H1 (cell line): ENCODE results near the gene GRIK1. TPM values are rescaled to one million over a fixed set of nuclear protein-coding genes. Genes with fewer than 3 reads are reported as not detected.

ENCODE experiments used
- CTCF ChIA-PET: fragments of 300-600 bp; sonication (Branson Sonifier 250); formaldehyde crosslinking; loops from one replicate; lab custom pipeline; 2021; ENCODE audit not compliant: partially characterized antibody; lab: Charles Lee
- POLR2A ChIA-PET: fragments of 300-600 bp; sonication (Branson Sonifier 250); formaldehyde crosslinking; loops from one replicate; lab custom pipeline; 2021; ENCODE audit warnings: inconsistent platforms; ENCODE audit not compliant: partially characterized antibody; lab: Charles Lee
- DNase-seq, 2 experiments: peaks; one replicate each; pipeline versions ENCODE4 v3.0.0 to v3.0.0-alpha.2; 2010 to 2022; ENCODE audit warnings: low spot score in 2 of 2, low read depth in 1 of 2, mixed read lengths in 1 of 2
- FAIRE-seq: peaks from 2 replicates; lab custom pipeline; 2011; peaks lifted over from hg19 to GRCh38; lab: Jason Lieb, UNC
- H2AFZ ChIP-seq: 2 replicates; pipeline ENCODE4 v1.8.1; 2012; ENCODE audit warnings: low read length, inconsistent platforms
- H2AK5ac ChIP-seq: 2 replicates; pipeline ENCODE4 v1.6.1; 2013; ENCODE audit warnings: low read depth, low read length
- H2BK120ac ChIP-seq: replicated peaks from 2 replicates; pipeline ENCODE3; 2013; ENCODE audit warnings: low read depth, low read length, inconsistent platforms
- H2BK12ac ChIP-seq: 2 replicates; pipeline ENCODE4 v1.6.1; 2013; ENCODE audit warnings: low read depth, low read length
- H2BK15ac ChIP-seq: 2 replicates; pipeline ENCODE4 v1.6.1; 2013; ENCODE audit warnings: low read length
- H2BK20ac ChIP-seq: 2 replicates; pipeline ENCODE4 v1.6.1; 2013; ENCODE audit warnings: low read length
- H2BK5ac ChIP-seq: 2 replicates; pipeline ENCODE4 v1.6.1; 2013; ENCODE audit warnings: low read depth, low read length
- H3K14ac ChIP-seq: 2 replicates; pipeline ENCODE4 v1.6.1; 2013; ENCODE audit warnings: inconsistent platforms; ENCODE audit not compliant: insufficient read length
- H3K18ac ChIP-seq: 2 replicates; pipeline ENCODE4 v1.6.1; 2013; ENCODE audit warnings: low read length; ENCODE audit errors: extremely low read depth
- H3K23ac ChIP-seq: 2 replicates; pipeline ENCODE4 v1.6.1; 2013; ENCODE audit warnings: inconsistent platforms; ENCODE audit not compliant: insufficient read length
- H3K23me2 ChIP-seq: 2 replicates; pipeline ENCODE4 v1.6.1; 2013; ENCODE audit warnings: low read depth, low read length
- H3K27ac ChIP-seq: 2 replicates; pipeline ENCODE4 v1.6.1; 2011; ENCODE audit warnings: low read depth, low read length, inconsistent platforms
- H3K27me3 ChIP-seq, 4 experiments: replicated peaks in 1 of 4; 1 replicate in 1 of 4; 2 replicates in 3 of 4; pipeline versions ENCODE4 v1.6.1 to v1.8.1; 2011 to 2013; ENCODE audit warnings: low read length in 3 of 4, mild to moderate bottlenecking in 3 of 4, inconsistent platforms in 2 of 4, mixed read lengths in 2 of 4, moderate library complexity in 1 of 4; ENCODE audit not compliant: control insufficient read depth in 3 of 4, insufficient read depth in 3 of 4; ENCODE audit errors: extremely low read depth in 1 of 4
- H3K36me3 ChIP-seq, 4 experiments: 2 replicates each; pipeline versions ENCODE4 v1.6.1 to v1.8.1; 2011 to 2013; ENCODE audit warnings: mild to moderate bottlenecking in 4 of 4, low read length in 3 of 4, moderate library complexity in 2 of 4, control low read depth in 1 of 4, inconsistent platforms in 1 of 4; ENCODE audit not compliant: insufficient read depth in 4 of 4, control insufficient read depth in 2 of 4
- H3K4ac ChIP-seq: replicated peaks from 2 replicates; pipeline ENCODE3; 2013; ENCODE audit warnings: low read length, low read depth, mixed read lengths, inconsistent platforms; ENCODE audit not compliant: insufficient read length
- H3K4me1 ChIP-seq, 4 experiments: replicated peaks in 1 of 4; 1 replicate in 1 of 4; 2 replicates in 3 of 4; pipeline versions ENCODE4 v1.6.1 to v1.8.1; 2011 to 2013; ENCODE audit warnings: low read length in 3 of 4, inconsistent platforms in 2 of 4, mixed read lengths in 1 of 4; ENCODE audit not compliant: insufficient read depth in 4 of 4, control insufficient read depth in 3 of 4
- H3K4me2 ChIP-seq, 2 experiments: 2 replicates each; pipeline versions ENCODE4 v1.6.1 to v1.8.1; 2011 to 2013; ENCODE audit warnings: low read depth in 2 of 2, low read length in 2 of 2, control low read depth in 1 of 2, inconsistent platforms in 1 of 2, mild to moderate bottlenecking in 1 of 2; ENCODE audit not compliant: insufficient read depth in 1 of 2
- H3K4me3 ChIP-seq, 4 experiments: fragments of 200-600, 300-600 bp in 1 of 4; sonication (generic), shearing (Covaris generic), sonication (Bioruptor Twin) in 1 of 4; 2 replicates each; pipeline versions ENCODE4 v1.5.1 to v1.8.1; 2011 to 2016; ENCODE audit warnings: low read length in 4 of 4, low read depth in 3 of 4, control low read depth in 2 of 4, inconsistent platforms in 2 of 4, mild to moderate bottlenecking in 2 of 4, mixed read lengths in 1 of 4, moderate library complexity in 1 of 4; ENCODE audit not compliant: insufficient read depth in 2 of 4; ENCODE audit errors: extremely low read depth in 1 of 4
- H3K56ac ChIP-seq: replicated peaks from 2 replicates; pipeline ENCODE3; 2013; ENCODE audit warnings: low read depth, mild to moderate bottlenecking, mixed read lengths, low read length, inconsistent platforms; ENCODE audit not compliant: insufficient read length
- H3K79me1 ChIP-seq: 2 replicates; pipeline ENCODE4 v1.6.1; 2013; ENCODE audit warnings: low read depth, low read length, control low read depth
- H3K79me2 ChIP-seq, 2 experiments: 2 replicates each; pipeline versions ENCODE4 v1.6.1 to v1.8.1; 2012 to 2013; ENCODE audit warnings: low read length in 2 of 2, mild to moderate bottlenecking in 2 of 2, inconsistent platforms in 1 of 2; ENCODE audit not compliant: insufficient read depth in 2 of 2, control insufficient read depth in 1 of 2
- H3K9ac ChIP-seq, 4 experiments: replicated peaks in 1 of 4; 1 replicate in 1 of 4; 2 replicates in 3 of 4; pipeline versions ENCODE4 v1.6.1 to v1.8.1; 2011 to 2013; ENCODE audit warnings: low read depth in 3 of 4, low read length in 3 of 4, control low read depth in 2 of 4, mild to moderate bottlenecking in 2 of 4, moderate library complexity in 2 of 4, inconsistent platforms in 1 of 4; ENCODE audit errors: extremely low read depth in 1 of 4
- H3K9me3 ChIP-seq, 2 experiments: 2 replicates each; pipeline versions ENCODE4 v1.6.1 to v1.8.1; 2012 to 2013; ENCODE audit warnings: mild to moderate bottlenecking in 2 of 2, moderate library complexity in 2 of 2, control low read depth in 1 of 2, inconsistent platforms in 1 of 2, low read depth in 1 of 2, low read length in 1 of 2, mixed read lengths in 1 of 2; ENCODE audit not compliant: insufficient read depth in 2 of 2
- H4K20me1 ChIP-seq, 2 experiments: replicated peaks in 1 of 2; 2 replicates each; pipeline versions ENCODE3 to v1.8.1; 2011 to 2013; ENCODE audit warnings: inconsistent platforms in 2 of 2, low read length in 2 of 2, mild to moderate bottlenecking in 1 of 2; ENCODE audit not compliant: insufficient read depth in 2 of 2, control insufficient read depth in 1 of 2
- H4K5ac ChIP-seq: 2 replicates; pipeline ENCODE4 v1.6.1; 2013; ENCODE audit warnings: low read length, low read depth, mixed read lengths, inconsistent platforms; ENCODE audit not compliant: insufficient read length
- H4K8ac ChIP-seq: 2 replicates; pipeline ENCODE4 v1.8.0; 2013; ENCODE audit warnings: mild to moderate bottlenecking, moderate library complexity, low read length, inconsistent platforms; ENCODE audit not compliant: insufficient read depth; ENCODE audit errors: extremely low read depth
- H4K91ac ChIP-seq: replicated peaks from 2 replicates; pipeline ENCODE3; 2013; ENCODE audit warnings: low read length, mixed read lengths, inconsistent platforms; ENCODE audit not compliant: insufficient read length
- ASH2L ChIP-seq: fragments of 200-600, 300-600 bp; sonication (generic); IDR thresholded peaks from one replicate; pipeline ENCODE4 v1.7.1; 2017; ENCODE audit warnings: low read length
- CTBP2 ChIP-seq: IDR thresholded peaks from 2 replicates; pipeline ENCODE4 v1.7.0; 2011; ENCODE audit warnings: borderline replicate concordance, mild to moderate bottlenecking, moderate library complexity, mixed read lengths, low read length; ENCODE audit not compliant: insufficient read depth, insufficient read length
- JUND ChIP-seq: IDR thresholded peaks from 2 replicates; pipeline ENCODE4 v1.6.1; 2011; ENCODE audit warnings: mild to moderate bottlenecking, improper control_type of control experiment, low read length
- KDM5A ChIP-seq: fragments of 200-600 bp; IDR thresholded peaks from 2 replicates; pipeline ENCODE4 v1.7.1; 2012; ENCODE audit warnings: mild to moderate bottlenecking, low read length, inconsistent platforms, mixed read lengths
- RXRA ChIP-seq: IDR thresholded peaks from 2 replicates; pipeline ENCODE4 v1.6.1; 2011; ENCODE audit warnings: low read depth, mild to moderate bottlenecking, low read length, moderate library complexity; ENCODE audit not compliant: insufficient read depth
- SP1 ChIP-seq: IDR thresholded peaks from 2 replicates; pipeline ENCODE4 v1.6.1; 2011; ENCODE audit warnings: low read depth, low read length
- SUZ12 ChIP-seq: fragments of 200-600 bp; sonication (generic); IDR thresholded peaks from 2 replicates; pipeline ENCODE4 v1.6.1; 2012; ENCODE audit warnings: mild to moderate bottlenecking, inconsistent platforms, low read length, moderate library complexity, mixed read lengths
- ZNF274 ChIP-seq: IDR thresholded peaks from 2 replicates; pipeline ENCODE4 v1.7.0; 2012; ENCODE audit warnings: low read length, borderline replicate concordance; ENCODE audit errors: extremely low read depth
- WGBS, 2 experiments: shearing (Covaris generic) in 1 of 2; methylation state at CpG; one replicate each; pipeline versions ENCODE4 v1.1.6 to v1.1.7; 2013 to 2015; ENCODE audit warnings: low lambda C conversion rate in 2 of 2, mixed read lengths in 2 of 2, inconsistent platforms in 1 of 2, low coverage in 1 of 2, missing lambda C conversion rate in 1 of 2; ENCODE audit not compliant: insufficient replicate concordance in 2 of 2, insufficient coverage in 1 of 2, insufficient read length in 1 of 2; ENCODE audit errors: extremely low coverage in 1 of 2, missing lambda C conversion rate in 1 of 2; 5-methylcytosine and 5-hydroxymethylcytosine counted together
- polyA plus RNA-seq, 7 experiments: library from polyadenylated mRNA; depleted of rRNA in 3 of 7; stranded (reverse) in 5 of 7; unstranded in 2 of 7; fragments of >200 nt in 5 of 7; fragments of 200-250 nt in 2 of 7; gene quantifications; 1 replicate in 5 of 7; 2 replicates in 1 of 7; 4 replicates in 1 of 7; pipeline versions ENCODE4 v1.2.1 to v1.2.3, GENCODE V29; 2011 to 2013; ENCODE audit warnings: missing spikeins in 2 of 7, mixed read lengths in 2 of 7
- total RNA-seq: library from RNA; stranded (reverse); fragmentation: NEBNext Ultra II Directional; extraction: Animal tissue kit (Norgen Biotek cat#: 25700); gene quantifications from 2 replicates; pipeline ENCODE4 v1.2.1, GENCODE V29; 2021

The GRIK1 gene
- total and polyA plus RNA-seq, 2 of the 8 experiments (the other 6 are each of a cell fraction or from before 2014, with no cell fraction given), result 0.11 to 0.32 TPM

- H3K56ac ChIP-seq, result no peak overlapping the region
These were observed 128.9 kb downstream of the GRIK1 start for GRCh38 chr21:29810871-29811270.

More at GRCh38 chr21:29810871-29811270, 128.9 kb downstream of the GRIK1 start:
- no peak overlapping the region for H2BK5ac ChIP-seq
- H3K36me3 ChIP-seq, result no peaks in the 10 kb centered on the region
- H4K20me1 ChIP-seq, result no peaks in the 10 kb centered on the region
- H3K27me3 ChIP-seq, result no peaks in the 10 kb centered on the region
- no peak overlapping the region for H4K5ac ChIP-seq
- H3K4ac ChIP-seq, result no peak overlapping the region
- H3K79me2 ChIP-seq, result no peaks in the 10 kb centered on the region
- H3K23ac ChIP-seq, result no peak overlapping the region
- no peak overlapping the region for H3K14ac ChIP-seq
- no peak overlapping the region for H2BK120ac ChIP-seq
- H2AFZ ChIP-seq, result no peak overlapping the region
- H3K4me1 ChIP-seq, result peaks cover 0 to 6% (median 0%) of the 10 kb centered on the region in 4 experiments; a peak in 1 of 7 replicates
- no peak overlapping the region for H3K4me2 ChIP-seq
- no peak overlapping the region for H3K27ac ChIP-seq
- H3K23me2 ChIP-seq, result no peaks in the 10 kb centered on the region
- H2BK12ac ChIP-seq, result no peak overlapping the region
- TF ChIP-seq ZNF274, result no peak
- TF ChIP-seq JUND, result no peak
- TF ChIP-seq ASH2L, result no peak
- no peak for TF ChIP-seq RXRA
- TF ChIP-seq CTBP2, result no peak
- TF ChIP-seq SP1, result no peak
- no peak for TF ChIP-seq SUZ12
- no peak for TF ChIP-seq KDM5A
- H3K4me3 ChIP-seq, result no peak overlapping the region
- no peak overlapping the region for H3K9ac ChIP-seq
- WGBS, 2 experiments, result 89% methylated on average over 4 of the region's 4 CpGs; no CpG with 5 or more reads in 1 of the 2 experiments
- ChIA-PET CTCF (interaction anchor here (0.6 to 1.7 kb wide), 4 partner anchors 9 to 130 kb away, joined by 3 to 7 read pairs (median 4); no protein-coding TSS in a partner anchor), POLR2A (no interaction called here)
- H3K9me3 ChIP-seq, result no peaks in the 10 kb centered on the region
- H2BK20ac ChIP-seq, result no peak overlapping the region
- DNase-seq (no peak), FAIRE-seq (no peak)
- no peak overlapping the region for H4K91ac ChIP-seq
- no peak overlapping the region for H2AK5ac ChIP-seq
- H3K79me1 ChIP-seq, result no peaks in the 10 kb centered on the region
- no peak overlapping the region for H2BK15ac ChIP-seq
- H4K8ac ChIP-seq, result no peak overlapping the region
- H3K18ac ChIP-seq, result no peak overlapping the region
